Activated T-cell treated with anti-CD3 and anti-CD28 coated beads, Interleukin-2, amount 50 U/mL, for 24 hours (primary cell): ENCODE results near the gene ID1.
"Not testable (repeated sequence)": the region's sequence is repeated elsewhere in the genome, so short reads cannot be mapped to it uniquely, and the experiment has no call there.

ENCODE experiments used
- DNase-seq: peaks from one replicate; pipeline ENCODE4 v3.0.0-alpha.2; 2020
- H3K27ac Mint-ChIP-seq: 2 replicates; pipeline ENCODE4 v1.8.0; 2020; ENCODE audit warnings: mild to moderate bottlenecking, mixed read lengths
- H3K27me3 Mint-ChIP-seq: 2 replicates; pipeline ENCODE4 v1.8.0; 2020; ENCODE audit warnings: mixed read lengths
- H3K36me3 Mint-ChIP-seq: 2 replicates; pipeline ENCODE4 v1.8.0; 2020; ENCODE audit warnings: low read depth, mixed read lengths
- H3K4me1 Mint-ChIP-seq: 2 replicates; pipeline ENCODE4 v1.8.0; 2020; ENCODE audit warnings: low read depth, mixed read lengths
- H3K4me3 Mint-ChIP-seq: 2 replicates; pipeline ENCODE4 v1.8.0; 2020; ENCODE audit warnings: mild to moderate bottlenecking, moderate library complexity, mixed read lengths
- H3K9me3 Mint-ChIP-seq: 2 replicates; pipeline ENCODE4 v1.8.0; 2020; ENCODE audit warnings: mixed read lengths

ID1 gene

GRCh38 chr20:31632548-31633338 lies 27.7 kb downstream of the ID1 start:
- H3K36me3 Mint-ChIP-seq: no peaks in the 10 kb centered on the region
- no peaks in the 10 kb centered on the region for H3K9me3 Mint-ChIP-seq
- no peak for DNase-seq
- no peak overlapping the region for H3K4me3 Mint-ChIP-seq
- H3K27me3 Mint-ChIP-seq: no peaks in the 10 kb centered on the region
- peaks cover 4% of the 10 kb centered on the region for H3K4me1 Mint-ChIP-seq
- no peak overlapping the region for H3K27ac Mint-ChIP-seq

GRCh38 chr20:31633339-31633914 lies 28.3 kb downstream of the ID1 start:
- DNase-seq: no peak
- no peaks in the 10 kb centered on the region for H3K36me3 Mint-ChIP-seq
- no peak overlapping the region for H3K4me3 Mint-ChIP-seq
- no peaks in the 10 kb centered on the region for H3K9me3 Mint-ChIP-seq
- H3K27me3 Mint-ChIP-seq: peaks cover 2% of the 10 kb centered on the region
- no peak overlapping the region for H3K27ac Mint-ChIP-seq
- H3K4me1 Mint-ChIP-seq: peaks cover 4% of the 10 kb centered on the region

GRCh38 chr20:31637660-31638059 lies 32.6 kb downstream of the ID1 start, which contains the start of gene COX4I2:
COX4I2 (plus strand) TSS chr20:31637912; CDS start chr20:31639018, 1,106 bp downstream.
- Mint-ChIP-seq H3K4me1 (peaks cover 4% of the 10 kb centered on the region), H3K4me3 (no peak within 1 kb of the TSS)
- DNase-seq: no peak

GRCh38 chr20:31638317-31638716 lies 33.2 kb downstream of the ID1 start:
- H3K36me3 Mint-ChIP-seq: no peaks in the 10 kb centered on the region
- no peaks in the 10 kb centered on the region for H3K9me3 Mint-ChIP-seq
- peaks cover 14% of the 10 kb centered on the region for H3K27me3 Mint-ChIP-seq
- H3K4me3 Mint-ChIP-seq: no peak overlapping the region
- no peak overlapping the region for H3K27ac Mint-ChIP-seq
- H3K4me1 Mint-ChIP-seq: peaks cover 10% of the 10 kb centered on the region
- no peak for DNase-seq

More at GRCh38 chr20:31637660-31638059, 32.6 kb downstream of the ID1 start, which contains the start of gene COX4I2:
- no peaks in the 10 kb centered on the region for H3K9me3 Mint-ChIP-seq
- H3K36me3 Mint-ChIP-seq: no peaks in the 10 kb centered on the region
- peaks cover 14% of the 10 kb centered on the region for H3K27me3 Mint-ChIP-seq
- H3K27ac Mint-ChIP-seq: no peak within 1 kb of the TSS

- H3K9me3 Mint-ChIP-seq: no peaks in the 10 kb centered on the region
- H3K36me3 Mint-ChIP-seq: no peaks in the 10 kb centered on the region
- DNase-seq: no peak
- no peak overlapping the region for H3K27ac Mint-ChIP-seq
- no peak overlapping the region for H3K4me3 Mint-ChIP-seq
- H3K4me1 Mint-ChIP-seq: peaks cover 12% of the 10 kb centered on the region
- peaks cover 14% of the 10 kb centered on the region for H3K27me3 Mint-ChIP-seq
Observed at GRCh38 chr20:31638816-31639215, 33.7 kb downstream of the ID1 start.

- no peak for DNase-seq
- no peak overlapping the region for H3K4me3 Mint-ChIP-seq
- H3K27ac Mint-ChIP-seq: no peak overlapping the region
- H3K36me3 Mint-ChIP-seq: no peaks in the 10 kb centered on the region
- peaks cover 12% of the 10 kb centered on the region for H3K4me1 Mint-ChIP-seq
- peaks cover 14% of the 10 kb centered on the region for H3K27me3 Mint-ChIP-seq
- no peaks in the 10 kb centered on the region for H3K9me3 Mint-ChIP-seq
Observed at GRCh38 chr20:31640259-31640658, 35.2 kb downstream of the ID1 start.

- no peaks in the 10 kb centered on the region for H3K36me3 Mint-ChIP-seq
- no peak overlapping the region for H3K27ac Mint-ChIP-seq
- peaks cover 14% of the 10 kb centered on the region for H3K27me3 Mint-ChIP-seq
- no peak for DNase-seq
- H3K9me3 Mint-ChIP-seq: no peaks in the 10 kb centered on the region
- peaks cover 12% of the 10 kb centered on the region for H3K4me1 Mint-ChIP-seq
- H3K4me3 Mint-ChIP-seq: no peak overlapping the region
Observed at GRCh38 chr20:31641391-31641790, 36.3 kb downstream of the ID1 start.

- Mint-ChIP-seq H3K27ac (no peak overlapping the region), H3K36me3 (no peaks in the 10 kb centered on the region), H3K27me3 (peaks cover 14% of the 10 kb centered on the region), H3K4me3 (no peak overlapping the region), H3K9me3 (no peaks in the 10 kb centered on the region), H3K4me1 (peaks cover 12% of the 10 kb centered on the region)
- no peak for DNase-seq
Observed at GRCh38 chr20:31642837-31643236, 37.7 kb downstream of the ID1 start.

GRCh38 chr20:31643522-31643921 lies 38.4 kb downstream of the ID1 start:
- Mint-ChIP-seq H3K4me3 (no peak overlapping the region), H3K27ac (no peak overlapping the region), H3K4me1 (peaks cover 12% of the 10 kb centered on the region), H3K9me3 (no peaks in the 10 kb centered on the region), H3K27me3 (peaks cover 12% of the 10 kb centered on the region), H3K36me3 (no peaks in the 10 kb centered on the region)
- DNase-seq: no peak

- H3K27me3 Mint-ChIP-seq: peaks cover 8% of the 10 kb centered on the region
- no peaks in the 10 kb centered on the region for H3K36me3 Mint-ChIP-seq
- DNase-seq: no peak
- H3K4me1 Mint-ChIP-seq: peaks cover 12% of the 10 kb centered on the region
- no peak overlapping the region for H3K27ac Mint-ChIP-seq
- no peaks in the 10 kb centered on the region for H3K9me3 Mint-ChIP-seq
- no peak overlapping the region for H3K4me3 Mint-ChIP-seq
Observed at GRCh38 chr20:31644701-31645100, 39.6 kb downstream of the ID1 start.

- not testable (repeated sequence) for H3K4me3 Mint-ChIP-seq, H3K36me3 Mint-ChIP-seq, H3K27me3 Mint-ChIP-seq, DNase-seq, H3K4me1 Mint-ChIP-seq, H3K9me3 Mint-ChIP-seq, H3K27ac Mint-ChIP-seq
Observed at GRCh38 chr20:31648104-31648503, 43.0 kb downstream of the ID1 start.

- Mint-ChIP-seq H3K9me3 (no peaks in the 10 kb centered on the region), H3K4me3 (no peak overlapping the region), H3K36me3 (no peaks in the 10 kb centered on the region), H3K27me3 (peaks cover 3% of the 10 kb centered on the region), H3K4me1 (no peaks in the 10 kb centered on the region), H3K27ac (no peak overlapping the region)
- no peak for DNase-seq
Observed at GRCh38 chr20:31652917-31653396, 47.9 kb downstream of the ID1 start.

- H3K4me3 Mint-ChIP-seq: no peak overlapping the region
- no peak for DNase-seq
- H3K4me1 Mint-ChIP-seq: no peaks in the 10 kb centered on the region
- peaks cover 3% of the 10 kb centered on the region for H3K27me3 Mint-ChIP-seq
- H3K9me3 Mint-ChIP-seq: no peaks in the 10 kb centered on the region
- no peak overlapping the region for H3K27ac Mint-ChIP-seq
- H3K36me3 Mint-ChIP-seq: no peaks in the 10 kb centered on the region
Observed at GRCh38 chr20:31653561-31653960, 48.5 kb downstream of the ID1 start.

GRCh38 chr20:31654534-31654933 lies 49.4 kb downstream of the ID1 start:
- H3K27me3 Mint-ChIP-seq: peaks cover 3% of the 10 kb centered on the region
- no peaks in the 10 kb centered on the region for H3K9me3 Mint-ChIP-seq
- H3K4me1 Mint-ChIP-seq: no peaks in the 10 kb centered on the region
- H3K27ac Mint-ChIP-seq: no peak overlapping the region
- DNase-seq: no peak
- H3K36me3 Mint-ChIP-seq: no peaks in the 10 kb centered on the region
- H3K4me3 Mint-ChIP-seq: no peak overlapping the region
